CD14-positive monocyte (primary cell): Measurements from ENCODE around the gene GABRG3. TPM values are rescaled to one million over a fixed set of nuclear protein-coding genes. Genes with fewer than 3 reads are reported as not detected.

Source experiments
- DNase-seq, 3 donors: peaks; one replicate each; pipeline ENCODE4 v3.0.0-alpha.2; 2011 to 2022
- H2AFZ ChIP-seq: 2 replicates; pipeline ENCODE4 v1.6.0; 2012; ENCODE audit warnings: mild to moderate bottlenecking, low read depth, low read length, inconsistent platforms; ENCODE audit not compliant: insufficient read depth, poor library complexity, severe bottlenecking
- H3K27ac ChIP-seq, 2 donors: 1 replicate in 1 of 2; 2 replicates in 1 of 2; pipeline ENCODE4 v1.5.1; 2012 to 2013; ENCODE audit warnings: low read length in 2 of 2, control low read depth in 1 of 2, inconsistent platforms in 1 of 2, low read depth in 1 of 2, mild to moderate bottlenecking in 1 of 2
- H3K27me3 ChIP-seq, 2 donors: one replicate each; pipeline versions ENCODE4 v1.6.0 to v1.6.1; 2011 to 2013; ENCODE audit warnings: low read length in 2 of 2; ENCODE audit not compliant: control insufficient read depth in 2 of 2, insufficient read depth in 2 of 2
- H3K36me3 ChIP-seq, 2 donors: replicated peaks in 1 of 2; 1 replicate in 1 of 2; 2 replicates in 1 of 2; pipeline versions ENCODE4 v1.5.1 to v1.6.1; 2012 to 2013; ENCODE audit warnings: low read length in 2 of 2, control low read depth in 1 of 2, inconsistent platforms in 1 of 2, mild to moderate bottlenecking in 1 of 2; ENCODE audit not compliant: insufficient read depth in 2 of 2, control insufficient read depth in 1 of 2
- H3K4me1 ChIP-seq, 2 donors: 1 replicate in 1 of 2; 2 replicates in 1 of 2; pipeline versions ENCODE4 v1.5.1 to v1.6.1; 2012 to 2013; ENCODE audit warnings: low read length in 2 of 2, control low read depth in 1 of 2, inconsistent platforms in 1 of 2, mild to moderate bottlenecking in 1 of 2, moderate library complexity in 1 of 2; ENCODE audit not compliant: insufficient read depth in 2 of 2, control insufficient read depth in 1 of 2
- H3K4me2 ChIP-seq: replicated peaks from 2 replicates; pipeline ENCODE3; 2012; ENCODE audit warnings: low read length, moderate library complexity, mild to moderate bottlenecking; ENCODE audit not compliant: poor library complexity, severe bottlenecking; ENCODE audit errors: extremely low read depth
- H3K4me3 ChIP-seq, 3 experiments: fragments of 200-600 bp in 1 of 3; sonication (generic) in 1 of 3; replicated peaks in 1 of 3; 1 replicate in 2 of 3; 2 replicates in 1 of 3; pipeline ENCODE4 v1.5.1; 2011 to 2013; ENCODE audit warnings: low read length in 3 of 3, mild to moderate bottlenecking in 3 of 3, control low read depth in 2 of 3, low read depth in 2 of 3, inconsistent platforms in 1 of 3, moderate library complexity in 1 of 3
- H3K79me2 ChIP-seq: 2 replicates; pipeline ENCODE4 v1.6.0; 2012; ENCODE audit warnings: mild to moderate bottlenecking, control low read depth, inconsistent platforms, low read length, moderate library complexity; ENCODE audit not compliant: insufficient read depth
- H3K9ac ChIP-seq: 2 replicates; pipeline ENCODE4 v1.6.0; 2017; ENCODE audit warnings: low read length, mild to moderate bottlenecking; ENCODE audit not compliant: insufficient read depth, poor library complexity, severe bottlenecking
- H3K9me3 ChIP-seq, 2 donors: replicated peaks in 1 of 2; 1 replicate in 1 of 2; 2 replicates in 1 of 2; pipeline versions ENCODE4 v1.5.1 to v1.6.1; 2012 to 2013; ENCODE audit warnings: low read length in 2 of 2, control low read depth in 1 of 2; ENCODE audit not compliant: control insufficient read depth in 1 of 2, insufficient read depth in 1 of 2
- H4K20me1 ChIP-seq: 2 replicates; pipeline ENCODE4 v1.6.0; 2012; ENCODE audit warnings: mild to moderate bottlenecking, low read length, control low read depth, moderate library complexity; ENCODE audit not compliant: insufficient read depth
- H3K27ac Mint-ChIP-seq, 7 donors: one replicate each; pipeline ENCODE4 v1.8.0; 2020; ENCODE audit warnings: mild to moderate bottlenecking in 7 of 7, mixed read lengths in 7 of 7, moderate library complexity in 6 of 7, inconsistent platforms in 2 of 7
- H3K27me3 Mint-ChIP-seq, 3 donors: one replicate each; pipeline ENCODE4 v1.8.0; 2021 to 2022; ENCODE audit warnings: low read depth in 3 of 3, mild to moderate bottlenecking in 3 of 3, mixed read lengths in 3 of 3, moderate library complexity in 3 of 3, inconsistent platforms in 1 of 3
- H3K36me3 Mint-ChIP-seq, 2 donors: one replicate each; pipeline ENCODE4 v1.8.0; 2020; ENCODE audit warnings: mixed read lengths in 2 of 2, inconsistent platforms in 1 of 2, mild to moderate bottlenecking in 1 of 2
- H3K4me1 Mint-ChIP-seq: one replicate; pipeline ENCODE4 v1.8.0; 2020; ENCODE audit warnings: mild to moderate bottlenecking, mixed read lengths
- H3K4me3 Mint-ChIP-seq, 2 donors: one replicate each; pipeline ENCODE4 v1.8.0; 2020; ENCODE audit warnings: mild to moderate bottlenecking in 2 of 2, mixed read lengths in 2 of 2, moderate library complexity in 1 of 2
- H3K9me3 Mint-ChIP-seq, 7 donors: one replicate each; pipeline ENCODE4 v1.8.0; 2020 to 2022; ENCODE audit warnings: mixed read lengths in 7 of 7, mild to moderate bottlenecking in 6 of 7, moderate library complexity in 6 of 7, inconsistent platforms in 2 of 7
- CTCF ChIP-seq: fragments of 200-600 bp; IDR thresholded peaks from one replicate; pipeline ENCODE4 v1.8.0; 2022; ENCODE audit warnings: antibody characterized with exemption, mild to moderate bottlenecking
- WGBS: methylation state at CpG from one replicate; pipeline ENCODE4 v1.1.5; 2013; ENCODE audit warnings: missing lambda C conversion rate; ENCODE audit not compliant: insufficient coverage; 5-methylcytosine and 5-hydroxymethylcytosine counted together
- intact Hi-C, 2 donors: fragments of 100-400 bp; cut with micrococcal nuclease; formaldehyde crosslinking; loops; one replicate each; pipeline versions ENCODE4 v1.15.0 to v1.15.1; 2023
- polyA plus RNA-seq, 3 donors: library from polyadenylated mRNA; depleted of rRNA in 1 of 3; unstranded in 2 of 3; stranded (reverse) in 1 of 3; fragments of 300-500 nt in 2 of 3; fragments of >200 nt in 1 of 3; fragmentation: Illumina TruSeq in 2 of 3; gene quantifications; 1 replicate in 2 of 3; 2 replicates in 1 of 3; pipeline ENCODE4 v1.2.3, GENCODE V29; 2012 to 2021

The GABRG3 gene
- polyA plus RNA-seq, 3 donors, result not detected

DNA sequence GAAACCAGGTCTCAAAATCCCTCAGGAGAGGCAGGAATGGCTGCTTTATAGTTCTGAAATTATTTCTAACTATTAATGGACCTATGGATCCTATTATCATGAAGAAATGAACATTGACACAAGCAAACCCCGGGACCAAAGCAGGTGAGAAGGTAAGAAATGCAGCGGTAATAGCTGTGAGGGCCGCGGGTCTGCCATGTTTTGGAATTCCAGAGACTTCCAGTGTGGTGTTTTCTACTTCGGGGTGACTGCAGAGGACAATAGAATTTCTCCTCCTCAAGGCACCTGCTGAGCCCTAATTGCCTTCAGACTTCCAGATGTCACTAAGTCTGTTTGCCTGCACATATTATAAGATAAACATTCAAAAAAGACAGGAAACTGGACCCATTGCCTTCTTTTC, 437.4 kb downstream of the GABRG3 start:
- H3K9me3 Mint-ChIP-seq, result peaks cover 4 to 17% (median 8%) of the 10 kb centered on the region in 7 donors

GRCh38 chr15:27410996-27411605, 440.1 kb downstream of the GABRG3 start:
- intact Hi-C loops, result no loop called here
- no peaks in the 10 kb centered on the region for H3K36me3 Mint-ChIP-seq
- H3K4me1 Mint-ChIP-seq, result no peaks in the 10 kb centered on the region
- H3K27ac Mint-ChIP-seq, result no peak overlapping the region
- no peak for TF ChIP-seq CTCF
- no peak for DNase-seq
- Histone ChIP-seq H3K9ac (no peak overlapping the region), H3K4me1 (no peaks in the 10 kb centered on the region), H3K4me2 (no peak overlapping the region), H2AFZ (no peak overlapping the region), H3K9me3 (peaks cover 3 to 10% of the 10 kb centered on the region in 2 donors), H4K20me1 (no peaks in the 10 kb centered on the region), H3K27ac (no peak overlapping the region), H3K36me3 (no peaks in the 10 kb centered on the region), H3K4me3 (no peak overlapping the region), H3K27me3 (no peaks in the 10 kb centered on the region), H3K79me2 (no peaks in the 10 kb centered on the region)
- no peaks in the 10 kb centered on the region for H3K27me3 Mint-ChIP-seq
- WGBS, result no CpG with 5 or more reads among the region's 6 CpGs
- H3K4me3 Mint-ChIP-seq, result no peak overlapping the region
- peaks cover 0 to 12% (median 5%) of the 10 kb centered on the region in 7 donors for H3K9me3 Mint-ChIP-seq

More for the DNA sequence above, 437.4 kb downstream of the GABRG3 start:
- Histone ChIP-seq H3K4me3 (no peak overlapping the region), H3K27me3 (no peaks in the 10 kb centered on the region), H3K4me1 (no peaks in the 10 kb centered on the region), H3K4me2 (no peak overlapping the region), H4K20me1 (no peaks in the 10 kb centered on the region), H3K9me3 (peaks cover 12 to 21% of the 10 kb centered on the region in 2 donors), H3K27ac (no peak overlapping the region), H3K9ac (no peak overlapping the region), H3K79me2 (no peaks in the 10 kb centered on the region), H2AFZ (no peak overlapping the region), H3K36me3 (no peaks in the 10 kb centered on the region)
- H3K36me3 Mint-ChIP-seq, result no peaks in the 10 kb centered on the region
- no peak overlapping the region for H3K27ac Mint-ChIP-seq
- intact Hi-C loops, result no loop called here
- TF ChIP-seq CTCF, result no peak
- no peaks in the 10 kb centered on the region for H3K4me1 Mint-ChIP-seq
- WGBS, result 87% methylated on average over 3 of the region's 5 CpGs
- H3K27me3 Mint-ChIP-seq, result no peaks in the 10 kb centered on the region
- no peak overlapping the region for H3K4me3 Mint-ChIP-seq
- DNase-seq, result no peak
